NCI-H187 treated with DMSO at 0.1 percent for 48 hours (cell line): ENCODE data around the gene TMEM171.

Experiments used
- DNase-seq: peaks from one replicate; lab custom pipeline; 2025; lab: John Stamatoyannopoulos, UW

The TMEM171 gene

GRCh38 chr5:73120222-73121118 is at the start of gene TMEM171:
Gene TMEM171, plus strand, starts transcription at chr5:73120575. Its CDS starts 2,799 bp downstream, at chr5:73123374.
- no peak for DNase-seq

- no peak for DNase-seq
These were observed 39.3 kb upstream of the TMEM171 start for GRCh38 chr5:73081093-73081492.

DNA sequence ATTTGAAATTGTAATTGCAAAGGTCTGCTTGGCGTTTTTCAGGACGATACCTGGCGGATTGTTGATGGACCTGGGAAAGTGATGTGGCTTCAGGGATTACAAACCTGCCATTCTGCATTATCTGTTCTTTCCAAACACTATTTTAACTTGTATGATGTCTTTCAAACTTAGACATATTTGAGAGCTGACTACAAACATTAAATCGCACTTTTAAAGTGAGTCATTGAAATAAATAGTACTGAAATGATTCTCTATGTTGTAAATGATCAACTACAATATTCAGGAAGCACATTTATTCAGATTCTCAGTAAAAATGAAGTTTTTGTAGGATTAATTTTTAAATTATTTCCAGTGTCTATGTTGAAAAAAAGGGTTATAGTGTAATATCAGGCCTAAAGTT is 32.3 kb upstream of the TMEM171 start:
- no peak for DNase-seq

DNA sequence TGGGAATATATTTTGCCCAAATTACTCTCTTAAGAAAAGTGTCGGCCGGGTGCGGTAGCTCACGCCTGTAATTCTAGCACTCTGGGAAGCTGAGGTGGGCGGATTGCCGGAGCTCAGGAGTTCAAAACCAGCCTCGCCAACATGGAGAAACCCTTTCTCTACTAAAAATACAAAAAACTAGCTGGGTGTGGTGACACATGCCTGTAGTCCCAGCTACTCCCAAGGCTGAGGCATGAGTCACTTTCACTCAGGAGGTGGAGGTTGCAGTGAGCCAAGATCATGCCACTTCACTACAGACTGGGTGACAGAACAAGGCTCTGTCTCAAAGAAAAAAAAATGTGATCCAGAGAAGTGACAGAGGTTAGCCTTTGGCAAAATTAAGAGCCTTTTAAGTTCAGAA is 26.4 kb upstream of the TMEM171 start:
- no peak for DNase-seq

DNA sequence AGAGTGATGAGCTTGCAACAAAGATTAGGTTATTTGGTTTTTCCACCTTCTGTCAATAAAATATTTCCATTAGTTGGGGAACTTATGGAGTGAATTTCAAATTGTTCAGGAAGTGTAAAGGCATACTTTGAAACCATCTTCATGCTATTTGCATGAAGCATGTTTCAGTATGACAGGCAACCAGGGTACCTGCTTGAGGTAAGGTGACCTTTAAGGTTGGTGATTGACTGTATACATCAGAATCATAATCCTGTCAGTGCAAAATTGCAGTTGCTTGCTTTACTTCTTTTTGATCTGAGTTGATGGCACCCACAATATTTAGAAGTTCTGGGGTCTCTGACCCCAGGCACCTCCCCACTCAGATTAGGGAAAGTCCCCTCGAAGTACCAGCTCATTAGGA is 26.0 kb upstream of the TMEM171 start:
- DNase-seq, result no peak

GRCh38 chr5:73095564-73096238 is 24.7 kb upstream of the TMEM171 start:
- DNase-seq, result no peak

GRCh38 chr5:73096239-73096575 is 24.2 kb upstream of the TMEM171 start:
- DNase-seq, result no peak

- DNase-seq, result no peak
These were observed 22.6 kb upstream of the TMEM171 start for GRCh38 chr5:73097740-73098139.

- no peak for DNase-seq
These were observed 20.3 kb upstream of the TMEM171 start for GRCh38 chr5:73100109-73100508.

GRCh38 chr5:73103870-73104299 is 16.5 kb upstream of the TMEM171 start:
- DNase-seq, result peak; percentile 80

DNA sequence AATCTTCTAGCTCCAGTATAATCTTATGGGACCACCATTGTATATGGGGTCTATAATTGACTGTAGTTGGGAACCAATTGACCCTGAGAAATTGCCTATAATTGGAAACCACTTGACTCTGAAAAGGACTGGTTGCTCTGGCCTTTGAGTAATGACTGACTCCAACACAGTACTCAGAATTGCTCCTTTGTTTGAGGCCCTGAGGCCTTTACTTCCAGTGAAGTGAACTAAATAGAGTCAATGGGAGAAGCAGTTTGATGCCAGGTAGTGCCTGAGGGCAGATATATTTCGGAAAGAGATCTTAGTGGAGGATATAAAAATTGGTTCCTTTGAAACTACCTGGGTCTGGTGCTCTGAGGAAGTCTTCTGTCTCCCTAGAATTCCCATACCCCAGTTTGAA is 16.0 kb upstream of the TMEM171 start:
- DNase-seq, result no peak

GRCh38 chr5:73106335-73106734 is 14.0 kb upstream of the TMEM171 start:
- no peak for DNase-seq

DNA sequence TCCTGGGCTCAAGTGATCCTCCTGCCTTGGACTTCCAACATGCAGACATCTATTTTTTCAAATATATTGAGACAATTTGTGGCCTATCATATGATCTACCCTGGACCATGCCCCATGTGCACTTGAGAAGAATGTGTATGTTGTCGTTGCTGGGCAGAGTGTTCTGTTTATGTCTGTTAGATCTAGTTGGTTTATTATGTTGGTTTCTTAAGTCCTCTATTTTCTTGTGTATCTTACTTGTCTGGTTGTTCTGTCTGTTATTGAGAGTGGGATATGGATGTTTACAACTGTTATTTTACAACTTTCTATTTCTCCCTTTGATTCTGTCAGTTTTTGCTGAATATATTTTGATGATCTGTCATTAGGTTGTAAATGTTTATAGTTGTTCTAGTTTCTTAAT is 10.2 kb upstream of the TMEM171 start:
- DNase-seq, result no peak

- DNase-seq, result no peak
These were observed 8.8 kb upstream of the TMEM171 start for GRCh38 chr5:73111536-73111935.

- no peak for DNase-seq
These were observed 8.0 kb upstream of the TMEM171 start for GRCh38 chr5:73112359-73112758.

GRCh38 chr5:73114044-73114688 is 6.2 kb upstream of the TMEM171 start:
- DNase-seq, result no peak

GRCh38 chr5:73115399-73116051 is 4.8 kb upstream of the TMEM171 start:
- no peak for DNase-seq

DNA sequence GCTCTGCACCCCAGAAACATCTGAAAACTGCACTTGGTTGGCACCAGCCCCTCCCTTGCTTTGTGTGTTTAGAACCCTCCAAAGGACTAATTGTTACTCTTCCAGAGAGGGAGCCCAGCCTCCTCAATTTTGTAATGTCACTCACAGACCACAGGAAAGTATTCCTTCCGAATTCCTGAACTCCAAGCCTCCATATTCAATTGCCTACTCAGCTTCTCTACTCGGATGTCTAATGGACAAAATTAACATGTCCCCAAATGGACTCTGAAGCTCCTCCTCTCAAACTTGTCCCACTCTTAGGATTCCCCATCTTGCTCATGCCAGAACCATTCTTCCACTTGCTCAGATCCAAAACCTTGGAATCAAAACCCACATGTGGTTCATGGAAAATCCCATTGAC is 3.9 kb upstream of the TMEM171 start:
- no peak for DNase-seq

GRCh38 chr5:73117088-73117740 is 3.2 kb upstream of the TMEM171 start:
- DNase-seq, result no peak

DNA sequence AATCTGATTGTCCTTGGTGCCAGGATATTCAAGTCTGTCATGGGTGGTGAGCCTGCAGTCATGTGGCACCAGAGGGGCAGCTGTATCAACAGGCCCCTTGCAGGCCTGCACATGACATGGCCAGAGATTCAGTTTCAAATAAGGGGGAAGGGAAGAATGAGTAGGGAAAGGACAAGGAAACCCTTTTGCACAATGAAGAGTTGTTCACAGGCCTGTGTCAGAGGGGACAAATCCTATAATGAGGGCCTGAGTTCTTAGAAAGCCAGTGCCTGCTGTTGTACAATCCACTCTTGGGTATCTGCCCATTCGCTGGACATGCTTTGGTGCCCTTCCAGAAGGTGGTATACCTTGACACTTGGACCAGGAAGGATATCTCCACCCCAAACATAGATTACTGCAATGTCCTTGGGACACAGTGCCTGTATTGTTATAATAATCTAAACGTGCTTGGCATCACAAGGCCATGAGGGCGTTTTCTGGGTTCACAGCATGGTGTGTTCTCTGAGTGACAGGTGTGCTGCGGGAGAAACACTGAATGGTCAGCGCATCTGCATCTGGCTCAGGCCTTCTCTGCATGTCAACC is 1.9 kb upstream of the TMEM171 start:
- DNase-seq, result no peak

DNA sequence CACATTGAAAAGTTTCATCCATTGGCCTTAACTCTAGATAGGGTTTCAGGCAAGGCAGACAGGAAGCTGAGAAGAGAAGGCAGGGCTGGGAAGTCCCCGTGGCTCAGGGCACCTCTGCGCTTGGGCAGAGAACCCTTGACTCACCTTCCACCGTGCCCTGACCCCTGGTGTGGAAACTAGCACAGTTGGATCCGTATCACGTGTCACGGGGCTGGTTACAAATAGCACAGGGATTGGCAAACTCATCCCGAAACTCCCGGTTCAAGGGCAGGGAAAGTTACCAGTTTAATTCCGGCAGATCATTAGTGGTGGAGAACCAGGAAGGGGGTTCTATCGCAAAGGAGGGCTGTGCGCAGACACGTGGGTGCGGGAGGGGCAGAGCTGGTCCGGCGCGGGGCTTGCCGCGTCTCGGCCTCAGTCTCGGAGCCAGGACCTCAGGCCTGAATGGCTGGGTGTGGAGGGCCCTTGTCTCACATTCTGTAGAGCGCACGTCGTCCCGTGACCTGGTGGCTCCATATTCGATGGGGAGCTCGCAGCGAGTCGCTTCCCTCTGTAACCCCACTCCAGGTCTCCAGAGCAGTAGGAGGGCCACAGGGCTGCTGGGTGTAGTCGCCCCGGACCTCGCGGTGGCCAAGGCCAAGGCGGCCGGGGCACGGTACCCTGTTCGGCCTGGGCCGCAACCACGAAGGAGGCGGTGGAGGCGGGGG is 771 bp upstream of the TMEM171 start:
- DNase-seq, result no peak
